Upper lobe of left lung (tissue), 6 donors: ENCODE results near the gene MISP. TPM values are rescaled to one million over a fixed set of nuclear protein-coding genes. Genes with fewer than 3 reads are reported as not detected.

ENCODE experiments used
- ATAC-seq, 2 donors: fragments of 200-7000 bp; cut with Tn5 transposase; one replicate each; pipeline ENCODE4 v1.9.1; 2022; ENCODE audit warnings: mild to moderate bottlenecking in 2 of 2, moderate library complexity in 2 of 2; ENCODE audit not compliant: low FRiP score in 2 of 2
- DNase-seq, 2 donors: peaks; one replicate each; pipeline ENCODE4 v3.0.0-alpha.2; 2019 to 2020
- H3K27ac ChIP-seq, 4 donors: fragments of 200-600 bp; sonication (generic); one replicate each; pipeline ENCODE4 v1.5.1; 2016 to 2019
- H3K27me3 ChIP-seq, 4 donors: fragments of 200-600 bp; sonication (generic); one replicate each; pipeline ENCODE4 v1.5.1; 2017 to 2019
- H3K36me3 ChIP-seq, 4 donors: fragments of 200-600 bp; sonication (generic); one replicate each; pipeline ENCODE4 v1.5.1; 2016 to 2019
- H3K4me1 ChIP-seq, 4 donors: fragments of 200-600 bp; sonication (generic); one replicate each; pipeline ENCODE4 v1.5.1; 2018 to 2019
- H3K4me3 ChIP-seq, 4 donors: fragments of 200-600 bp; sonication (generic); one replicate each; pipeline ENCODE4 v1.5.1; 2017 to 2019; ENCODE audit warnings: mild to moderate bottlenecking in 2 of 4, moderate library complexity in 1 of 4
- H3K9me3 ChIP-seq, 4 donors: fragments of 200-600 bp; sonication (generic); one replicate each; pipeline ENCODE4 v1.5.1; 2018 to 2019
- CTCF ChIP-seq, 6 experiments: fragments of 450-650 bp in 4 of 6; fragments of 200-600 bp in 2 of 6; sonication (generic) in 2 of 6; IDR thresholded peaks; one replicate each; pipeline ENCODE4 v1.5.1; 2016 to 2019; ENCODE audit warnings: antibody characterized with exemption in 6 of 6
- EP300 ChIP-seq, 4 donors: sonication (generic); formaldehyde crosslinking; IDR thresholded peaks; one replicate each; pipeline ENCODE4 v1.5.1; 2017; ENCODE audit warnings: antibody characterized with exemption in 4 of 4, control low read depth in 2 of 4
- POLR2A ChIP-seq, 4 donors: fragments of 450-650 bp; IDR thresholded peaks; one replicate each; pipeline ENCODE4 v1.5.1; 2016 to 2017; ENCODE audit warnings: antibody characterized with exemption in 4 of 4, mild to moderate bottlenecking in 2 of 4
- POLR2AphosphoS5 ChIP-seq, 2 donors: sonication (generic); formaldehyde crosslinking; IDR thresholded peaks; one replicate each; pipeline ENCODE4 v1.5.1; 2017; ENCODE audit warnings: antibody characterized with exemption in 2 of 2
- WGBS, 2 donors: methylation state at CpG; one replicate each; pipeline ENCODE4 v1.1.5; 2017 to 2018; 5-methylcytosine and 5-hydroxymethylcytosine counted together
- total RNA-seq, 6 donors: library from RNA; depleted of rRNA in 4 of 6; stranded (reverse); fragments of >200 nt in 4 of 6; gene quantifications; one replicate each; pipeline versions ENCODE4 v1.1.0 to v1.2.1, GENCODE V29; 2016 to 2021
- donor health status: DM: no; HTN: no; CAD: no; lungs with moderate emphysema.
- donor health status: DM: no; HTN: yes; CAD: no; lungs with severe emphysema.

MISP gene
- total RNA-seq, 6 donors from 2014 or later, result 22.5 to 51.5 (median 37.5) TPM

- no peak for ATAC-seq
- no peaks in the 10 kb centered on the region for H3K36me3 ChIP-seq
- H3K4me1 ChIP-seq, result peaks cover 45 to 61% (median 59%) of the 10 kb centered on the region in 4 donors
- TF ChIP-seq POLR2A (IDR thresholded peaks at IDR 0.05) (no peak), EP300 (IDR thresholded peaks at IDR 0.05) (no peak), POLR2AphosphoS5 (IDR thresholded peaks at IDR 0.05) (no peak), CTCF (IDR thresholded peaks at IDR 0.05) (no peak)
- DNase-seq, result no peak
- H3K27ac ChIP-seq, result peak overlapping the region; percentile 76 to 88 (median 80)
- H3K4me3 ChIP-seq, result no peak overlapping the region
- no peaks in the 10 kb centered on the region for H3K9me3 ChIP-seq
- 60 to 71% methylated on average over 12 to 16 of the region's 16 CpGs for WGBS, 2 donors
- no peaks in the 10 kb centered on the region for H3K27me3 ChIP-seq
Observed at GRCh38 chr19:792306-792885, 41.5 kb downstream of the MISP start.

- peak in 1 of 2 donors; percentile 61 for DNase-seq
Observed at GRCh38 chr19:793806-794205, 42.9 kb downstream of the MISP start.

GRCh38 chr19:795073-795611, 44.2 kb downstream of the MISP start:
- Histone ChIP-seq H3K27me3 (no peaks in the 10 kb centered on the region), H3K4me3 (no peak overlapping the region), H3K36me3 (peaks cover 0 to 17% (median 5%) of the 10 kb centered on the region in 4 donors), H3K9me3 (no peaks in the 10 kb centered on the region), H3K4me1 (peaks cover 37 to 61% (median 57%) of the 10 kb centered on the region in 4 donors), H3K27ac (peak overlapping the region in 3 of 4 donors; percentile 34 to 100 (median 97))
- TF ChIP-seq EP300 (IDR thresholded peaks at IDR 0.05) (no peak), POLR2A (IDR thresholded peaks at IDR 0.05) (no peak), POLR2AphosphoS5 (IDR thresholded peaks at IDR 0.05) (no peak), CTCF (IDR thresholded peaks at IDR 0.05) (no peak)
- DNase-seq (peak in 1 of 2 donors; percentile 90), ATAC-seq (no peak)
- WGBS, 2 donors, result 77 to 97% methylated on average over 17 to 28 of the region's 28 CpGs

More at GRCh38 chr19:793806-794205, 42.9 kb downstream of the MISP start:
- no peak for TF ChIP-seq POLR2A (IDR thresholded peaks at IDR 0.05)
- Histone ChIP-seq H3K9me3 (no peaks in the 10 kb centered on the region), H3K4me3 (no peak overlapping the region), H3K27ac (peak overlapping the region in 2 of 4 donors; percentile 32 to 88), H3K36me3 (peaks cover 0 to 5% (median 0%) of the 10 kb centered on the region in 4 donors), H3K4me1 (peaks cover 36 to 61% (median 57%) of the 10 kb centered on the region in 4 donors), H3K27me3 (no peaks in the 10 kb centered on the region)
- WGBS, 2 donors, result 89 to 91% methylated on average over 11 to 12 of the region's 12 CpGs
- no peak for ATAC-seq

- 80 to 82% methylated on average over 9 to 36 of the region's 39 CpGs for WGBS, 2 donors
- Histone ChIP-seq H3K4me1 (peaks cover 42 to 62% (median 58%) of the 10 kb centered on the region in 4 donors), H3K27ac (peak overlapping the region; percentile 83 to 100 (median 94)), H3K36me3 (peaks cover 0 to 25% (median 9%) of the 10 kb centered on the region in 4 donors), H3K27me3 (no peaks in the 10 kb centered on the region), H3K9me3 (no peaks in the 10 kb centered on the region), H3K4me3 (peak overlapping the region; percentile 71 to 98 (median 92))
- ATAC-seq (no peak), DNase-seq (peak in 1 of 2 donors; percentile 56)
- no peak for TF ChIP-seq POLR2A (IDR thresholded peaks at IDR 0.05)
- no peak for TF ChIP-seq POLR2AphosphoS5 (IDR thresholded peaks at IDR 0.05)
- TF ChIP-seq CTCF (IDR thresholded peaks at IDR 0.05), result no peak
- TF ChIP-seq EP300 (IDR thresholded peaks at IDR 0.05), result no peak
Observed at GRCh38 chr19:795691-796581, 45.0 kb downstream of the MISP start.
